ENCODE measurements around the gene RRBP1.

The RRBP1 gene

DNA sequence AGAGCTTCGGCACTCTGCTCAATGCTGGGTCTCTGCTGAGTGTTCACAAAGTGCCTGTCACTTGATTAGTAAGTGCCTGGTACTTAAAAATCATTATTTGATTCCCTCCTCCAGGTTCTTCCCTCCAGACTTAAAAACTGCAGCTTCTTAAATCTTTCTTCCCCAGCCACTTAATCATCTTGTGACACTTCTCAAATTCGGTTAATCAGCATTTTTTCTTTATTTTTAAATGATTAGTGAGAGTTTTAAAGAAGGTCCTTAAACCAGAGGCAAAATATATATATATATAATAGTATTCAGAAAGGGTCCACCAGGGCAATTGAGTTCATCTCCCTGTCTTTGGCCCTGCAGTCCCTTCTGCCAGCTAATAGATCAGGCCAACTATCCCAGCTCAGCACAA is 9.7 kb upstream of the RRBP1 start:
- Histone ChIP-seq H3K4me3 (replicated peaks; ENCODE audit: insufficient read depth, low read length) (no peak overlapping the region), H3K27me3 (ENCODE audit: insufficient read depth, poor library complexity, severe bottlenecking) (no peaks in the 10 kb centered on the region), H3K27ac (replicated peaks) (no peak overlapping the region)
- TF ChIP-seq, protein P1, sequence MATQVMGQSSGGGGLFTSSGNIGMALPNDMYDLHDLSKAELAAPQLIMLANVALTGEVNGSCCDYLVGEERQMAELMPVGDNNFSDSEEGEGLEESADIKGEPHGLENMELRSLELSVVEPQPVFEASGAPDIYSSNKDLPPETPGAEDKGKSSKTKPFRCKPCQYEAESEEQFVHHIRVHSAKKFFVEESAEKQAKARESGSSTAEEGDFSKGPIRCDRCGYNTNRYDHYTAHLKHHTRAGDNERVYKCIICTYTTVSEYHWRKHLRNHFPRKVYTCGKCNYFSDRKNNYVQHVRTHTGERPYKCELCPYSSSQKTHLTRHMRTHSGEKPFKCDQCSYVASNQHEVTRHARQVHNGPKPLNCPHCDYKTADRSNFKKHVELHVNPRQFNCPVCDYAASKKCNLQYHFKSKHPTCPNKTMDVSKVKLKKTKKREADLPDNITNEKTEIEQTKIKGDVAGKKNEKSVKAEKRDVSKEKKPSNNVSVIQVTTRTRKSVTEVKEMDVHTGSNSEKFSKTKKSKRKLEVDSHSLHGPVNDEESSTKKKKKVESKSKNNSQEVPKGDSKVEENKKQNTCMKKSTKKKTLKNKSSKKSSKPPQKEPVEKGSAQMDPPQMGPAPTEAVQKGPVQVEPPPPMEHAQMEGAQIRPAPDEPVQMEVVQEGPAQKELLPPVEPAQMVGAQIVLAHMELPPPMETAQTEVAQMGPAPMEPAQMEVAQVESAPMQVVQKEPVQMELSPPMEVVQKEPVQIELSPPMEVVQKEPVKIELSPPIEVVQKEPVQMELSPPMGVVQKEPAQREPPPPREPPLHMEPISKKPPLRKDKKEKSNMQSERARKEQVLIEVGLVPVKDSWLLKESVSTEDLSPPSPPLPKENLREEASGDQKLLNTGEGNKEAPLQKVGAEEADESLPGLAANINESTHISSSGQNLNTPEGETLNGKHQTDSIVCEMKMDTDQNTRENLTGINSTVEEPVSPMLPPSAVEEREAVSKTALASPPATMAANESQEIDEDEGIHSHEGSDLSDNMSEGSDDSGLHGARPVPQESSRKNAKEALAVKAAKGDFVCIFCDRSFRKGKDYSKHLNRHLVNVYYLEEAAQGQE (IDR thresholded peaks at IDR 0.05; ENCODE audit: insufficient replicate concordance, low read depth) = no peak
- TF ChIP-seq POLR2AphosphoS5 (IDR thresholded peaks at IDR 0.05; ENCODE audit: low read depth) (no peak), GABPA (IDR thresholded peaks at IDR 0.05; ENCODE audit: low read depth) (no peak), SPI1 (IDR thresholded peaks at IDR 0.05; ENCODE audit: borderline replicate concordance, low read depth) (no peak)
- TF ChIP-seq, protein P2, sequence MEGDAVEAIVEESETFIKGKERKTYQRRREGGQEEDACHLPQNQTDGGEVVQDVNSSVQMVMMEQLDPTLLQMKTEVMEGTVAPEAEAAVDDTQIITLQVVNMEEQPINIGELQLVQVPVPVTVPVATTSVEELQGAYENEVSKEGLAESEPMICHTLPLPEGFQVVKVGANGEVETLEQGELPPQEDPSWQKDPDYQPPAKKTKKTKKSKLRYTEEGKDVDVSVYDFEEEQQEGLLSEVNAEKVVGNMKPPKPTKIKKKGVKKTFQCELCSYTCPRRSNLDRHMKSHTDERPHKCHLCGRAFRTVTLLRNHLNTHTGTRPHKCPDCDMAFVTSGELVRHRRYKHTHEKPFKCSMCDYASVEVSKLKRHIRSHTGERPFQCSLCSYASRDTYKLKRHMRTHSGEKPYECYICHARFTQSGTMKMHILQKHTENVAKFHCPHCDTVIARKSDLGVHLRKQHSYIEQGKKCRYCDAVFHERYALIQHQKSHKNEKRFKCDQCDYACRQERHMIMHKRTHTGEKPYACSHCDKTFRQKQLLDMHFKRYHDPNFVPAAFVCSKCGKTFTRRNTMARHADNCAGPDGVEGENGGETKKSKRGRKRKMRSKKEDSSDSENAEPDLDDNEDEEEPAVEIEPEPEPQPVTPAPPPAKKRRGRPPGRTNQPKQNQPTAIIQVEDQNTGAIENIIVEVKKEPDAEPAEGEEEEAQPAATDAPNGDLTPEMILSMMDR (IDR thresholded peaks at IDR 0.05; ENCODE audit: insufficient read depth, low read length) = no peak
- DNase-seq (ENCODE audit: low read depth in 1 of 2, low spot score in 1 of 2) = no peak

DNA sequence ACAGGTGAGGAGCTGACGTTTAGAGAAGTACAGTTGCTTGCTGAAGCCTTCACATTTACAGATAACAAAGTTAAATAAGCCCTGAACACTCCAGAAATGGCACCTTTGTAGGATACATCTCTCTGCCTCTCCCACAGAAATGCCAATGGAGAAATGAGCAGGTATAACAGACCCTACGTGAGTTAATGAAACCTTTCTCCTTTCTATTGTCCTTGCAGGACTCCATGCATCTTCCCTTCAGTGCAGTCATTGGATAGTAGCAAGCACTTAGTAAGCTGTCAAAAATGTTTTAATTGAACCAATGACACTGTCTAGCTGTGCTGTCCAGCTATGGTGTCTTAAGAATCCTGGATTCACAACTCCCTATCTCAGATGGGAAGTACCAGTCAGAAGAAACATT is 8.1 kb upstream of the RRBP1 start:
- no peak for DNase-seq (ENCODE audit: low read depth in 1 of 2, low spot score in 1 of 2)
- H3K27me3 ChIP-seq (ENCODE audit: insufficient read depth, poor library complexity, severe bottlenecking) = no peaks in the 10 kb centered on the region
- TF ChIP-seq, protein P2 (IDR thresholded peaks at IDR 0.05; ENCODE audit: insufficient read depth, low read length) = no peak
- TF ChIP-seq SPI1 (IDR thresholded peaks at IDR 0.05; ENCODE audit: borderline replicate concordance, low read depth) = no peak
- no peak for TF ChIP-seq GABPA (IDR thresholded peaks at IDR 0.05; ENCODE audit: low read depth)
- TF ChIP-seq, protein P1 (IDR thresholded peaks at IDR 0.05; ENCODE audit: insufficient replicate concordance, low read depth) = no peak
- H3K4me3 ChIP-seq (replicated peaks; ENCODE audit: insufficient read depth, low read length) = no peak overlapping the region
- no peak overlapping the region for H3K27ac ChIP-seq (replicated peaks)

DNA sequence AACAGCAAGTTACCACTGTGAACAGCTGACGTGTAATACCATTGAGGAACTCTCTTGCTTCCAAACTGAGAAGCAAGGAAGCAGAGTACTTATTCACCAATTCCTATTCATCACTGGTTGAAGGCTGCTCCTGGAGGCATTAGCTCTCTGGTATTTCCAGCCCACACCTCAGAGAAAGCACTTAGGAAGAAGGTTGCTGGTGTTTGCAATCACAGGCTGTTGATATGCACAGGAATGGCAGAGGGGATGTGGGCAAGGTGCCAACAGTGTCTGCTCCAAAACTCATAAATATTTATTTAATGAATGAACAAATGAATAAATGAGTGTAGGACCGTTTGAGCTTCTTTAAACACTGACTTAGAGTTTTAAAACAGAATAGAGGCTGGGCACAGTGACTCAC is 6.9 kb upstream of the RRBP1 start:
- TF ChIP-seq, protein P2 (IDR thresholded peaks at IDR 0.05; ENCODE audit: insufficient read depth, low read length) = no peak
- TF ChIP-seq, protein P1 (IDR thresholded peaks at IDR 0.05; ENCODE audit: insufficient replicate concordance, low read depth) = no peak
- no peaks in the 10 kb centered on the region for H3K27me3 ChIP-seq (ENCODE audit: insufficient read depth, poor library complexity, severe bottlenecking)
- H3K27ac ChIP-seq (replicated peaks) = no peak overlapping the region
- no peak overlapping the region for H3K4me3 ChIP-seq (replicated peaks; ENCODE audit: insufficient read depth, low read length)
- no peak for DNase-seq (ENCODE audit: low read depth in 1 of 2, low spot score in 1 of 2)

Data from HL-60 (cell line).